K562 (cell line): ENCODE measurements around the gene SCYL3. TPM values are rescaled to one million over a fixed set of nuclear protein-coding genes. Genes with fewer than 3 reads are reported as not detected.

Experiments
- ATAC-seq: fragments of 200-7000 bp; cut with Tn5 transposase; 3 replicates; pipeline ENCODE4 v1.9.1; 2020; ENCODE audit warnings: moderate library complexity
- BruUV-seq: library from RNA; stranded (reverse); fragments of 400-500 nt; replicated peaks from 2 replicates; lab custom pipeline; 2021; lab: Mats Ljungman, UMichigan
- CTCF ChIA-PET: fragments of 300-600 bp; formaldehyde crosslinking; extraction: SDS; loops from one replicate; lab custom pipeline; 2021; ENCODE audit warnings: low intra/inter-chr PET ratio; lab: Yijun Ruan, JAX
- POLR2A ChIA-PET: fragments of 300-600, 350-650 bp; sonication (Branson Sonifier 250); formaldehyde crosslinking; extraction: SDS; loops from one replicate; lab custom pipeline; 2021; ENCODE audit warnings: antibody characterized with exemption, inconsistent platforms; lab: Yijun Ruan, JAX
- DNase-seq, 4 experiments: peaks; one replicate each; pipeline versions ENCODE4 v3.0.0 to v3.0.0-alpha.2; 2011 to 2018; ENCODE audit warnings: low spot score in 3 of 4, mixed read lengths in 3 of 4; ENCODE audit errors: extremely low read depth in 1 of 4
- FAIRE-seq: peaks from 2 replicates; lab custom pipeline; 2011; peaks lifted over from hg19 to GRCh38; lab: Jason Lieb, UNC
- H2AFZ ChIP-seq: 2 replicates; pipeline ENCODE4 v1.6.0; 2011; ENCODE audit warnings: low read depth, low read length, control low read depth, inconsistent platforms
- H3K27ac ChIP-seq: fragments of 200-600 bp; 3 replicates; pipeline ENCODE4 v1.8.0; 2011; ENCODE audit warnings: low read depth, mild to moderate bottlenecking, control low read depth, inconsistent platforms, low read length, moderate library complexity, mixed read lengths; ENCODE audit errors: extremely low read depth
- H3K27me3 ChIP-seq, 2 experiments: fragments of 300-600 bp in 1 of 2; 2 replicates in 1 of 2; 3 replicates in 1 of 2; pipeline versions ENCODE4 v1.6.0 to v1.8.0; 2011; ENCODE audit warnings: inconsistent platforms in 2 of 2, low read length in 2 of 2, mild to moderate bottlenecking in 1 of 2, mixed read lengths in 1 of 2, moderate library complexity in 1 of 2; ENCODE audit not compliant: control insufficient read depth in 2 of 2, insufficient read depth in 2 of 2
- H3K36me3 ChIP-seq: fragments of 300-600 bp; 3 replicates; pipeline ENCODE4 v1.8.0; 2011; ENCODE audit warnings: mild to moderate bottlenecking, low read length, inconsistent platforms; ENCODE audit not compliant: control insufficient read depth, insufficient read depth
- H3K4me1 ChIP-seq, 2 experiments: fragments of 200-600 bp in 1 of 2; replicated peaks in 1 of 2; 2 replicates in 1 of 2; 3 replicates in 1 of 2; pipeline versions ENCODE4 v1.5.1 to v1.8.0; 2011; ENCODE audit warnings: inconsistent platforms in 2 of 2, low read length in 2 of 2, mild to moderate bottlenecking in 1 of 2, mixed read lengths in 1 of 2, moderate library complexity in 1 of 2; ENCODE audit not compliant: control insufficient read depth in 2 of 2, insufficient read depth in 2 of 2
- H3K4me2 ChIP-seq: 2 replicates; pipeline ENCODE4 v1.6.1; 2011; ENCODE audit warnings: low read length, control low read depth, inconsistent platforms, mixed read lengths; ENCODE audit not compliant: insufficient read depth
- H3K4me3 ChIP-seq: fragments of 200-600 bp; sonication (generic), shearing (Covaris generic); 2 replicates; pipeline ENCODE4 v1.5.1; 2016; ENCODE audit warnings: control low read depth, inconsistent platforms
- H3K79me2 ChIP-seq: fragments of 200-600 bp; 3 replicates; pipeline ENCODE4 v1.8.0; 2011; ENCODE audit warnings: low read length, inconsistent platforms; ENCODE audit not compliant: control insufficient read depth, insufficient read depth
- H3K9ac ChIP-seq, 2 experiments: 2 replicates each; pipeline versions ENCODE4 v1.6.0 to v1.6.1; 2011; ENCODE audit warnings: low read depth in 2 of 2, low read length in 2 of 2, control low read depth in 1 of 2, inconsistent platforms in 1 of 2, mild to moderate bottlenecking in 1 of 2, mixed read lengths in 1 of 2; ENCODE audit not compliant: insufficient read depth in 1 of 2
- H3K9me1 ChIP-seq: one replicate; pipeline ENCODE4 v1.6.0; 2011; ENCODE audit warnings: inconsistent platforms, mild to moderate bottlenecking, low read length, moderate library complexity; ENCODE audit not compliant: control insufficient read depth, insufficient read depth
- H3K9me3 ChIP-seq: replicated peaks from 2 replicates; pipeline ENCODE4 v1.5.1; 2011; ENCODE audit warnings: low read depth, low read length, inconsistent platforms; ENCODE audit not compliant: control insufficient read depth, insufficient read depth
- H4K20me1 ChIP-seq: replicated peaks from 2 replicates; pipeline ENCODE4 v1.6.1; 2011; ENCODE audit warnings: low read length, inconsistent platforms, mixed read lengths; ENCODE audit not compliant: control insufficient read depth, insufficient read depth
- BRD9 ChIP-seq: fragments of 450-650 bp; IDR thresholded peaks from 2 replicates; pipeline ENCODE4 v1.6.1; 2018; ENCODE audit warnings: low read depth; ENCODE audit not compliant: partially characterized antibody
- CHD2 ChIP-seq: IDR thresholded peaks from 2 replicates; pipeline ENCODE4 v1.6.1; 2011; ENCODE audit warnings: low read depth, low read length
- E2F3 ChIP-seq: fragments of 250-450 bp; sonication (Bioruptor Pico); IDR thresholded peaks from 2 replicates; pipeline ENCODE4 v1.4.0; 2020; ENCODE audit warnings: mild to moderate bottlenecking
- NFE2L1 ChIP-seq: fragments of 450-650 bp; IDR thresholded peaks from 2 replicates; pipeline ENCODE4 v1.6.1; 2016; ENCODE audit warnings: missing genetic modification characterization, low read depth, mild to moderate bottlenecking, missing compliant biosample characterization, moderate library complexity, borderline replicate concordance
- POLR2H ChIP-seq: IDR thresholded peaks from 2 replicates; pipeline ENCODE4 v1.6.1; 2016; ENCODE audit warnings: missing genetic modification characterization, low read depth, mild to moderate bottlenecking, control low read depth, missing compliant biosample characterization, moderate library complexity
- RNF2 ChIP-seq: sonication (generic); IDR thresholded peaks from 2 replicates; pipeline ENCODE4 v1.6.1; 2016
- SP1 ChIP-seq: sonication (generic); formaldehyde crosslinking; IDR thresholded peaks from 2 replicates; pipeline ENCODE4 v1.8.1; 2022; ENCODE audit warnings: mild to moderate bottlenecking, missing genetic modification reagents
- SRSF7 ChIP-seq: fragments of 200-400 bp; formaldehyde crosslinking; optimal IDR thresholded peaks from 2 replicates; pipeline ENCODE3; 2017; ENCODE audit warnings: mild to moderate bottlenecking, low read depth, low read length
- TARDBP ChIP-seq: fragments of 450-650 bp; IDR thresholded peaks from 2 replicates; pipeline ENCODE4 v1.6.1; 2016
- YBX1 ChIP-seq: fragments of 450-650 bp; IDR thresholded peaks from 2 replicates; pipeline ENCODE4 v1.7.1; 2016; ENCODE audit warnings: mild to moderate bottlenecking
- ZNF41 ChIP-seq: fragments of 250-450 bp; sonication (Bioruptor Pico); conservative IDR thresholded peaks from 2 replicates; pipeline ENCODE4 v1.4.0; 2020; ENCODE audit warnings: mild to moderate bottlenecking
- WGBS: fragments of 100-300 bp; shearing (Covaris generic); methylation state at CpG from one replicate; pipeline ENCODE4 v1.1.6; 2016; ENCODE audit warnings: low coverage, mixed read lengths; ENCODE audit not compliant: insufficient coverage; ENCODE audit errors: missing lambda C conversion rate; 5-methylcytosine and 5-hydroxymethylcytosine counted together
- in situ Hi-C: fragments of 300-500 bp; cut with MboI; formaldehyde crosslinking; loops from 4 replicates; pipeline ENCODE4 v1.15.0; 2018; ENCODE audit warnings: inconsistent platforms, mixed read lengths
- intact Hi-C: fragments of 100-400 bp; cut with micrococcal nuclease; formaldehyde crosslinking; loops from 2 replicates; pipeline ENCODE4 v1.14.2; 2022
- polyA plus RNA-seq, 8 experiments: library from polyadenylated mRNA; depleted of rRNA in 4 of 8; stranded (reverse) in 5 of 8; unstranded in 3 of 8; fragments of >200 nt; fragmentation: Nextera tagmentation in 2 of 8; fragmentation: Illumina TruSeq in 1 of 8; extraction: Ambion mirVana in 2 of 8; extraction: Trizol in 1 of 8; gene quantifications; 2 replicates each; pipeline versions ENCODE4 v1.2.1 to v1.2.3, GENCODE V29; 2011 to 2014; ENCODE audit warnings: inconsistent platforms in 1 of 8, missing spikeins in 1 of 8
- total RNA-seq, 7 experiments: library from RNA; depleted of rRNA in 6 of 7; stranded (reverse); fragments of >200 nt in 6 of 7; fragmentation: Illumina TruSeq in 2 of 7; extraction: Trizol in 2 of 7; gene quantifications; 2 replicates each; pipeline versions ENCODE4 v1.2.1 to v1.2.3, GENCODE V29; 2011 to 2021; ENCODE audit warnings: low replicate concordance in 1 of 7

Gene SCYL3
- total and polyA plus RNA-seq, 9 of the 15 experiments (the other 6 are each of a cell fraction or from before 2014, with no cell fraction given): 3.6 to 11.4 (median 7.1) TPM

DNA sequence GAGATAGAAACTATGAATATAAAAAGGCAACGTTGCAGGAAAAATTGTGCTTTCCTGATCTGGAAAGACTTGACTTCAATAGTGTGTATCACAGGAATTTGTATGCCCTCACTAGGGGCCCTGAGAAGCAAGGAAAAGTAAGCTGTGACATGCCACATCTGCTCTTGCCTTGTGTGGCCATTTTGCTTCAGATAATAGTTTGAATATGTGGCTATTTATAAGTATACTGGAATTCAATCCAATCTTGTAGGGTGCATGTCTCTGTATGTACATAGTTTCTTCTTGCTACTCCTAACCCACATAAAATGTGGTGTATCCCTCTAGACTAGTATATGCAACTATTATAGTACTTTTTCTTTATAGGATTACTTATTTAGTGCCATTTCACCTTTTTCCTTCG is 31.1 kb upstream of the SCYL3 start:
- H3K4me1 ChIP-seq: no peaks in the 10 kb centered on the region
- H3K27me3 ChIP-seq: no peaks in the 10 kb centered on the region
- WGBS: 7% methylated on average over 2 of the region's 2 CpGs
- H3K4me2 ChIP-seq: no peak overlapping the region
- DNase-seq (no peak), FAIRE-seq (no peak)
- ChIA-PET POLR2A (no interaction called here), CTCF (no interaction called here)
- in situ Hi-C loops: no loop called here
- no peaks in the 10 kb centered on the region for H3K79me2 ChIP-seq
- intact Hi-C loops: loop anchor here (5.0 to 10.0 kb wide), 3 partner anchors 370 to 1302 kb away; no protein-coding TSS in a partner anchor
- no peak overlapping the region for H3K9ac ChIP-seq
- H3K4me3 ChIP-seq: no peak overlapping the region
- no peak overlapping the region for H3K27ac ChIP-seq
- H3K9me1 ChIP-seq: no peaks in the 10 kb centered on the region
- no peak overlapping the region for H2AFZ ChIP-seq
- no peak for TF ChIP-seq BRD9
- TF ChIP-seq POLR2H (tag): no peak
- TF ChIP-seq SP1 (CRISPR knock-in tag): no peak
- TF ChIP-seq ZNF41 (CRISPR knock-in tag): no peak
- TF ChIP-seq, all 486 proteins: peak for 0
- Histone ChIP-seq H4K20me1 (no peaks in the 10 kb centered on the region), H3K36me3 (no peaks in the 10 kb centered on the region), H3K9me3 (no peaks in the 10 kb centered on the region)
- no TSS peak for BruUV-seq
- no peak for ATAC-seq

DNA sequence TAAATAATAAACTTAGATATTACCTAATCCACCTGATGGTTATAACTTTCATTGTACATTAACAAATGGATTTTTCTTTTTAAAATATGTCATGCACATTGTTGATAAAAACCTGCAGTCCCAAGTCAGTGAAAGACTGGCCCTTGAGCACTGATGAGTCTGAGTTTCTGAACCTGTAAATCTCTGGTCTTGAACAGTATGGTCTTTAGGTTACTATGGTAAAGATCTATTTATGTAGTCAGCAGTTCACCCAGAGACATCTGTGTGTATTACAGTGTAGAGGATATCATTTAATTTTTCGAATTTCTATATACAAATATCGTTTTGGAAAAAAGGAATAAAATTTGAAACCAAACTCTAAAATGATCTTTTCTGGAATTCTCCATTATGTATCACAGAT is 30.4 kb upstream of the SCYL3 start:
- CTCF ChIA-PET: no interaction called here
- 0% methylated on average over 2 of the region's 2 CpGs for WGBS
- no TSS peak for BruUV-seq

More for the DNA sequence above, 30.4 kb upstream of the SCYL3 start:
- POLR2A ChIA-PET: no interaction called here
- DNase-seq (no peak), ATAC-seq (no peak), FAIRE-seq (no peak)
- H2AFZ ChIP-seq: no peak overlapping the region
- H3K4me3 ChIP-seq: no peak overlapping the region
- no peaks in the 10 kb centered on the region for H3K79me2 ChIP-seq
- no peaks in the 10 kb centered on the region for H3K36me3 ChIP-seq
- no peaks in the 10 kb centered on the region for H3K9me3 ChIP-seq
- in situ Hi-C loops: no loop called here
- no peaks in the 10 kb centered on the region for H3K27me3 ChIP-seq
- intact Hi-C loops: loop anchor here (10.0 kb wide), 1 partner anchor 369 kb away; no protein-coding TSS in a partner anchor
- no peaks in the 10 kb centered on the region for H3K9me1 ChIP-seq
- H3K27ac ChIP-seq: no peak overlapping the region
- no peaks in the 10 kb centered on the region for H3K4me1 ChIP-seq
- no peaks in the 10 kb centered on the region for H4K20me1 ChIP-seq
- H3K9ac ChIP-seq: no peak overlapping the region
- no peak for TF ChIP-seq TARDBP
- no peak for TF ChIP-seq CHD2
- TF ChIP-seq RNF2: no peak
- no peak for TF ChIP-seq NFE2L1 (tag)
- no peak for TF ChIP-seq YBX1
- TF ChIP-seq SRSF7: no peak
- TF ChIP-seq E2F3: no peak
- no peak overlapping the region for H3K4me2 ChIP-seq
